ENCODE measurements around the gene TTC3. TPM values are rescaled to one million over a fixed set of nuclear protein-coding genes. Genes with fewer than 3 reads are reported as not detected.

TTC3 gene
- total and polyA plus RNA-seq, 9 of the 15 experiments (the other 6 are each of a cell fraction or from before 2014, with no cell fraction given), result 17.5 to 92.0 (median 59.5) TPM

DNA sequence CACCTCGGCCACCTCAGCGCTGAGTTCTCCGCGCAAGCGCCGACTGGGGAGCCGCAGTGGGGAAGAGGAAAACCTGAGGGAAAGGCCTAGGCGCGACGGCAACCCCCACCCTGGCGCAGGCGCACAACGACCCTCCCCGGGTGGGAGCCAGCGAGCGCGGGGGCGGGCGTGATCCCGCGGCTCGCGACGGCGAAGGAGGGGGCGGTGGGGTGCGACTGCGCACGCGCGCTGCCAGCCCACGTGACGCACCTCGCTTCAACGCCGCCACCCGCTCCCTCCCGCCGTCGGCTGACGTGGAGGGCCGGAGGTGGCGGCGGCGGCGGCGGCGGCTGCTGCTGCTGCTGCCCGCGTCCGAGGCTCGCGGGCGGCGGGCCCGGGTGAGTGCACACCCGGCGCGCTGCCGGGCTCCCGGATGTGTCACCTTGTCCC is at the start of gene TTC3, which contains the start of gene PIGP (continued):
- TF ChIP-seq ZNF57 (CRISPR knock-in tag; IDR thresholded peaks at IDR 0.05) (no peak), RBM22 (IDR thresholded peaks at IDR 0.05; ENCODE audit: low read depth, low read length, poor library complexity, severe bottlenecking) (no peak), STAT5B (CRISPR knock-in tag; IDR thresholded peaks at IDR 0.05) (no peak), ZNF253 (CRISPR knock-in tag; conservative IDR thresholded peaks at IDR 0.05) (no peak), NFE2L1 (tag; IDR thresholded peaks at IDR 0.05; ENCODE audit: borderline replicate concordance, low read depth) (no peak), POLR2AphosphoS2 (IDR thresholded peaks at IDR 0.05; ENCODE audit: low read length) (no peak), SRSF7 (optimal IDR thresholded peaks at IDR 0.05; ENCODE audit: low read depth, low read length) (no peak), ZNF583 (CRISPR knock-in tag; IDR thresholded peaks at IDR 0.05) (peak; percentile 22; the same call in 1 of the 2 replicates), L3MBTL2 (IDR thresholded peaks at IDR 0.05) (peak; percentile 96), ZNF133 (CRISPR knock-in tag; IDR thresholded peaks at IDR 0.05) (no peak), CHD2 (IDR thresholded peaks at IDR 0.05; ENCODE audit: low read depth, low read length) (peak; percentile 92), RCOR1 (IDR thresholded peaks at IDR 0.05; ENCODE audit: borderline replicate concordance in 1 of 2, low read depth in 2 of 2, low read length in 2 of 2) (no peak), NFATC3 (IDR thresholded peaks at IDR 0.05) (no peak), GATAD2A (IDR thresholded peaks at IDR 0.05) (no peak), MYC (IDR thresholded peaks at IDR 0.05; ENCODE audit: low read depth, low read length) (peak; percentile 52; the same call in 1 of the 2 replicates), MYC (CRISPR knock-in tag; IDR thresholded peaks at IDR 0.05; ENCODE audit: borderline replicate concordance, low read depth) (no peak), TARDBP (IDR thresholded peaks at IDR 0.05) (peak; percentile 27; the same call in 1 of the 2 replicates), FOXJ3 (CRISPR knock-in tag; IDR thresholded peaks at IDR 0.05) (no peak), ZNF644 (tag; IDR thresholded peaks at IDR 0.05; ENCODE audit: low read depth) (no peak), ZSCAN32 (CRISPR knock-in tag; IDR thresholded peaks at IDR 0.05) (no peak)
- TF ChIP-seq, protein P1, sequence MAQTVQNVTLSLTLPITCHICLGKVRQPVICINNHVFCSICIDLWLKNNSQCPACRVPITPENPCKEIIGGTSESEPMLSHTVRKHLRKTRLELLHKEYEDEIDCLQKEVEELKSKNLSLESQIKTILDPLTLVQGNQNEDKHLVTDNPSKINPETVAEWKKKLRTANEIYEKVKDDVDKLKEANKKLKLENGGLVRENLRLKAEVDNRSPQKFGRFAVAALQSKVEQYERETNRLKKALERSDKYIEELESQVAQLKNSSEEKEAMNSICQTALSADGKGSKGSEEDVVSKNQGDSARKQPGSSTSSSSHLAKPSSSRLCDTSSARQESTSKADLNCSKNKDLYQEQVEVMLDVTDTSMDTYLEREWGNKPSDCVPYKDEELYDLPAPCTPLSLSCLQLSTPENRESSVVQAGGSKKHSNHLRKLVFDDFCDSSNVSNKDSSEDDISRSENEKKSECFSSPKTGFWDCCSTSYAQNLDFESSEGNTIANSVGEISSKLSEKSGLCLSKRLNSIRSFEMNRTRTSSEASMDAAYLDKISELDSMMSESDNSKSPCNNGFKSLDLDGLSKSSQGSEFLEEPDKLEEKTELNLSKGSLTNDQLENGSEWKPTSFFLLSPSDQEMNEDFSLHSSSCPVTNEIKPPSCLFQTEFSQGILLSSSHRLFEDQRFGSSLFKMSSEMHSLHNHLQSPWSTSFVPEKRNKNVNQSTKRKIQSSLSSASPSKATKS (CRISPR knock-in tag; IDR thresholded peaks at IDR 0.05), result no peak
- TF ChIP-seq, protein P2, sequence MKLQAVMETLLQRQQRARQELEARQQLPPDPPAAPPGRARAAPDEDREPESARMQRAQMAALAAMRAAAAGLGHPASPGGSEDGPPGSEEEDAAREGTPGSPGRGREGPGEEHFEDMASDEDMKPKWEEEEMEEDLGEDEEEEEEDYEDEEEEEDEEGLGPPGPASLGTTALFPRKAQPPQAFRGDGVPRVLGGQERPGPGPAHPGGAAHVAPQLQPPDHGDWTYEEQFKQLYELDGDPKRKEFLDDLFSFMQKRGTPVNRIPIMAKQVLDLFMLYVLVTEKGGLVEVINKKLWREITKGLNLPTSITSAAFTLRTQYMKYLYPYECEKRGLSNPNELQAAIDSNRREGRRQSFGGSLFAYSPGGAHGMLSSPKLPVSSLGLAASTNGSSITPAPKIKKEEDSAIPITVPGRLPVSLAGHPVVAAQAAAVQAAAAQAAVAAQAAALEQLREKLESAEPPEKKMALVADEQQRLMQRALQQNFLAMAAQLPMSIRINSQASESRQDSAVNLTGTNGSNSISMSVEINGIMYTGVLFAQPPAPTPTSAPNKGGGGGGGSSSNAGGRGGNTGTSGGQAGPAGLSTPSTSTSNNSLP (IDR thresholded peaks at IDR 0.05; ENCODE audit: borderline replicate concordance, low read depth, low read length), result no peak
- TF ChIP-seq, protein P3, sequence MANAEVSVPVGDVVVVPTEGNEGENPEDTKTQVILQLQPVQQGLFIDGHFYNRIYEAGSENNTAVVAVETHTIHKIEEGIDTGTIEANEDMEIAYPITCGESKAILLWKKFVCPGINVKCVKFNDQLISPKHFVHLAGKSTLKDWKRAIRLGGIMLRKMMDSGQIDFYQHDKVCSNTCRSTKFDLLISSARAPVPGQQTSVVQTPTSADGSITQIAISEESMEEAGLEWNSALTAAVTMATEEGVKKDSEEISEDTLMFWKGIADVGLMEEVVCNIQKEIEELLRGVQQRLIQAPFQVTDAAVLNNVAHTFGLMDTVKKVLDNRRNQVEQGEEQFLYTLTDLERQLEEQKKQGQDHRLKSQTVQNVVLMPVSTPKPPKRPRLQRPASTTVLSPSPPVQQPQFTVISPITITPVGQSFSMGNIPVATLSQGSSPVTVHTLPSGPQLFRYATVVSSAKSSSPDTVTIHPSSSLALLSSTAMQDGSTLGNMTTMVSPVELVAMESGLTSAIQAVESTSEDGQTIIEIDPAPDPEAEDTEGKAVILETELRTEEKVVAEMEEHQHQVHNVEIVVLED (CRISPR knock-in tag; IDR thresholded peaks at IDR 0.05), result peak; percentile 84
- TF ChIP-seq, protein P4, sequence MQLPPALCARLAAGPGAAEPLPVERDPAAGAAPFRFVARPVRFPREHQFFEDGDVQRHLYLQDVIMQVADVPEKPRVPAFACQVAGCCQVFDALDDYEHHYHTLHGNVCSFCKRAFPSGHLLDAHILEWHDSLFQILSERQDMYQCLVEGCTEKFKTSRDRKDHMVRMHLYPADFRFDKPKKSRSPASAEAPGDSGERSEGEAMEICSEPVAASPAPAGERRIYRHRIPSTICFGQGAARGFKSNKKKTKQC (CRISPR knock-in tag; IDR thresholded peaks at IDR 0.05), result no peak
- TF ChIP-seq, protein P5, sequence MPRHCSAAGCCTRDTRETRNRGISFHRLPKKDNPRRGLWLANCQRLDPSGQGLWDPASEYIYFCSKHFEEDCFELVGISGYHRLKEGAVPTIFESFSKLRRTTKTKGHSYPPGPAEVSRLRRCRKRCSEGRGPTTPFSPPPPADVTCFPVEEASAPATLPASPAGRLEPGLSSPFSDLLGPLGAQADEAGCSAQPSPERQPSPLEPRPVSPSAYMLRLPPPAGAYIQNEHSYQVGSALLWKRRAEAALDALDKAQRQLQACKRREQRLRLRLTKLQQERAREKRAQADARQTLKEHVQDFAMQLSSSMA (CRISPR knock-in tag; IDR thresholded peaks at IDR 0.05), result no peak
